Measurements from ENCODE around the gene MAD2L1BP. TPM values are rescaled to one million over a fixed set of nuclear protein-coding genes. Genes with fewer than 3 reads are reported as not detected.

Gene MAD2L1BP
- total RNA-seq, 1 experiment from 2014 or later, result 30.1 TPM

GRCh38 chr6:43608807-43609206 is 26.8 kb upstream of the MAD2L1BP start (continued):
- TF ChIP-seq SMAD4 (CRISPR knock-in tag; IDR thresholded peaks at IDR 0.05) (no peak), ZNF317 (CRISPR knock-in tag; IDR thresholded peaks at IDR 0.05; ENCODE audit: borderline replicate concordance, low read depth) (no peak), ZNF138 (CRISPR knock-in tag; conservative IDR thresholded peaks at IDR 0.05) (no peak), TP53 (CRISPR knock-in tag; IDR thresholded peaks at IDR 0.05) (no peak), E2F4 (CRISPR knock-in tag; IDR thresholded peaks at IDR 0.05; ENCODE audit: borderline replicate concordance, low read depth) (no peak), SOX15 (CRISPR knock-in tag; IDR thresholded peaks at IDR 0.05) (no peak)

- TF ChIP-seq MXD4 (CRISPR knock-in tag; IDR thresholded peaks at IDR 0.05; ENCODE audit: borderline replicate concordance), result no peak
- TF ChIP-seq CREM (CRISPR knock-in tag; IDR thresholded peaks at IDR 0.05), result no peak
- TF ChIP-seq PRRX2 (CRISPR knock-in tag; IDR thresholded peaks at IDR 0.05), result no peak
- CTCF ChIA-PET, result interaction anchor here (0.8 to 1.6 kb wide), 4 partner anchors 9 to 465 kb away, joined by 3 to 12 read pairs (median 4); partner anchors contain the start of genes POLR1C and YIPF3
- POLR2A ChIA-PET, result no interaction called here
These were observed 26.2 kb upstream of the MAD2L1BP start for GRCh38 chr6:43609402-43609801.

GRCh38 chr6:43610431-43610830 is 25.2 kb upstream of the MAD2L1BP start:
- ChIA-PET POLR2A (interaction anchor here (0.7 to 1.3 kb wide), 2 partner anchors 19 to 35 kb away, joined by 3 to 4 read pairs; partner anchors contain the start of genes GTPBP2, POLH and XPO5), CTCF (interaction anchor here (1.2 to 1.5 kb wide), 3 partner anchors 19 to 468 kb away, joined by 4 to 5 read pairs (median 4); partner anchors contain the start of gene GTPBP2)
- H3K27ac Mint-ChIP-seq, result no peak overlapping the region
- no peak for ATAC-seq
- DNase-seq (ENCODE audit: low spot score), result no peak
- no peaks in the 10 kb centered on the region for H3K9me3 Mint-ChIP-seq
- no peak overlapping the region for H3K4me3 Mint-ChIP-seq
- H3K36me3 Mint-ChIP-seq, result peaks cover 29% of the 10 kb centered on the region
- TF ChIP-seq ERG (CRISPR knock-in tag; IDR thresholded peaks at IDR 0.05) (no peak), ZNF317 (CRISPR knock-in tag; IDR thresholded peaks at IDR 0.05; ENCODE audit: borderline replicate concordance, low read depth) (no peak), ZNF396 (CRISPR knock-in tag; IDR thresholded peaks at IDR 0.05; ENCODE audit: borderline replicate concordance) (no peak), ZNF263 (CRISPR knock-in tag; IDR thresholded peaks at IDR 0.05; ENCODE audit: low read depth) (no peak), ARID4B (CRISPR knock-in tag; IDR thresholded peaks at IDR 0.05; ENCODE audit: borderline replicate concordance) (no peak), MLX (CRISPR knock-in tag; IDR thresholded peaks at IDR 0.05) (no peak), ZBTB21 (CRISPR knock-in tag; IDR thresholded peaks at IDR 0.05; ENCODE audit: borderline replicate concordance) (no peak), ATF2 (CRISPR knock-in tag; IDR thresholded peaks at IDR 0.05; ENCODE audit: borderline replicate concordance, low read depth) (no peak), HMGXB4 (CRISPR knock-in tag; IDR thresholded peaks at IDR 0.05) (no peak), CTCF (IDR thresholded peaks at IDR 0.05) (no peak), MAX (CRISPR knock-in tag; IDR thresholded peaks at IDR 0.05) (no peak)
- no peaks in the 10 kb centered on the region for H3K4me1 Mint-ChIP-seq
- no peaks in the 10 kb centered on the region for H3K27me3 Mint-ChIP-seq (ENCODE audit: low read depth)

More at GRCh38 chr6:43609402-43609801, 26.2 kb upstream of the MAD2L1BP start:
- no peaks in the 10 kb centered on the region for H3K27me3 Mint-ChIP-seq (ENCODE audit: low read depth)
- no peak overlapping the region for H3K27ac Mint-ChIP-seq
- H3K4me1 Mint-ChIP-seq, result no peaks in the 10 kb centered on the region
- ATAC-seq (no peak), DNase-seq (ENCODE audit: low spot score) (no peak)
- H3K36me3 Mint-ChIP-seq, result peaks cover 34% of the 10 kb centered on the region
- no peak overlapping the region for H3K4me3 Mint-ChIP-seq
- H3K9me3 Mint-ChIP-seq, result no peaks in the 10 kb centered on the region

Measured in WTC11 (cell line).